Stimulated activated CD8-positive, alpha-beta memory T cell treated with anti-CD3 and anti-CD28 coated beads, Interleukin-15, amount 100 ng/mL, for 24 hours (primary cell): ENCODE results near the gene SLC12A8.

Experiments used
- DNase-seq: peaks from one replicate; pipeline ENCODE4 v3.0.0-alpha.2; 2020; ENCODE audit warnings: low read depth

SLC12A8 gene

GRCh38 chr3:125186800-125187598 is 25.5 kb downstream of the SLC12A8 start:
- no peak for DNase-seq

- no peak for DNase-seq
Observed at GRCh38 chr3:125186261-125186787, 26.2 kb downstream of the SLC12A8 start.

GRCh38 chr3:125185805-125186204 is 26.7 kb downstream of the SLC12A8 start:
- no peak for DNase-seq

GRCh38 chr3:125179884-125180240 is 32.7 kb downstream of the SLC12A8 start:
- no peak for DNase-seq

- no peak for DNase-seq
Observed at GRCh38 chr3:125179143-125179883, 33.2 kb downstream of the SLC12A8 start.

- no peak for DNase-seq
Observed at GRCh38 chr3:125177746-125178145, 34.8 kb downstream of the SLC12A8 start.

- no peak for DNase-seq
Observed at GRCh38 chr3:125175295-125176078, 37.1 kb downstream of the SLC12A8 start.

- no peak for DNase-seq
Observed at GRCh38 chr3:125172346-125172745, 40.2 kb downstream of the SLC12A8 start.

GRCh38 chr3:125168711-125169393 is 43.7 kb downstream of the SLC12A8 start:
- no peak for DNase-seq

GRCh38 chr3:125166599-125167136 is 45.9 kb downstream of the SLC12A8 start:
- no peak for DNase-seq

GRCh38 chr3:125165948-125166553 is 46.5 kb downstream of the SLC12A8 start:
- DNase-seq, result no peak

- DNase-seq, result no peak
Observed at GRCh38 chr3:125165189-125165947, 47.2 kb downstream of the SLC12A8 start.

- no peak for DNase-seq
Observed at GRCh38 chr3:125163739-125164601, 48.6 kb downstream of the SLC12A8 start.

GRCh38 chr3:125161607-125162219 is 50.8 kb downstream of the SLC12A8 start:
- no peak for DNase-seq

- no peak for DNase-seq
Observed at GRCh38 chr3:125160606-125161371, 51.8 kb downstream of the SLC12A8 start.

- DNase-seq, result no peak
Observed at GRCh38 chr3:125157183-125157582, 55.4 kb downstream of the SLC12A8 start.

GRCh38 chr3:125156456-125156855 is 56.1 kb downstream of the SLC12A8 start:
- no peak for DNase-seq

GRCh38 chr3:125154800-125155269 is 57.7 kb downstream of the SLC12A8 start:
- DNase-seq, result no peak
